Suprapubic skin (tissue), 4 donors: ENCODE data around the gene BDKRB2.

Experiments used
- EP300 ChIP-seq: sonication (generic); formaldehyde crosslinking; IDR thresholded peaks from one replicate; pipeline ENCODE4 v1.6.1; 2017; ENCODE audit warnings: antibody characterized with exemption
- POLR2A ChIP-seq, 2 donors: fragments of 450-650 bp; IDR thresholded peaks; one replicate each; pipeline ENCODE4 v1.6.1; 2017; ENCODE audit warnings: antibody characterized with exemption in 2 of 2, mild to moderate bottlenecking in 2 of 2, moderate library complexity in 2 of 2
- POLR2AphosphoS5 ChIP-seq, 3 donors: sonication (generic); formaldehyde crosslinking; IDR thresholded peaks; one replicate each; pipeline ENCODE4 v1.6.1; 2017; ENCODE audit warnings: antibody characterized with exemption in 3 of 3
- TF ChIP-seq, protein P1 (sequence below), 2 donors: fragments of 200-600 bp in 1 of 2; fragments of 450-650 bp in 1 of 2; sonication (generic) in 1 of 2; IDR thresholded peaks; one replicate each; pipeline ENCODE4 v1.5.1; 2016 to 2019; ENCODE audit warnings: antibody characterized with exemption in 2 of 2, mild to moderate bottlenecking in 1 of 2, moderate library complexity in 1 of 2

DNA sequence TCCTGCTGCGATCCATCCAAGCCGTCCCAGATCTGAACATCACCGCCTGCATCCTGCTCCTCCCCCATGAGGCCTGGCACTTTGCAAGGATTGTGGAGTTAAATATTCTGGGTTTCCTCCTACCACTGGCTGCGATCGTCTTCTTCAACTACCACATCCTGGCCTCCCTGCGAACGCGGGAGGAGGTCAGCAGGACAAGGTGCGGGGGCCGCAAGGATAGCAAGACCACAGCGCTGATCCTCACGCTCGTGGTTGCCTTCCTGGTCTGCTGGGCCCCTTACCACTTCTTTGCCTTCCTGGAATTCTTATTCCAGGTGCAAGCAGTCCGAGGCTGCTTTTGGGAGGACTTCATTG lies 59.5 kb downstream of the BDKRB2 start:
- TF ChIP-seq, protein P1, sequence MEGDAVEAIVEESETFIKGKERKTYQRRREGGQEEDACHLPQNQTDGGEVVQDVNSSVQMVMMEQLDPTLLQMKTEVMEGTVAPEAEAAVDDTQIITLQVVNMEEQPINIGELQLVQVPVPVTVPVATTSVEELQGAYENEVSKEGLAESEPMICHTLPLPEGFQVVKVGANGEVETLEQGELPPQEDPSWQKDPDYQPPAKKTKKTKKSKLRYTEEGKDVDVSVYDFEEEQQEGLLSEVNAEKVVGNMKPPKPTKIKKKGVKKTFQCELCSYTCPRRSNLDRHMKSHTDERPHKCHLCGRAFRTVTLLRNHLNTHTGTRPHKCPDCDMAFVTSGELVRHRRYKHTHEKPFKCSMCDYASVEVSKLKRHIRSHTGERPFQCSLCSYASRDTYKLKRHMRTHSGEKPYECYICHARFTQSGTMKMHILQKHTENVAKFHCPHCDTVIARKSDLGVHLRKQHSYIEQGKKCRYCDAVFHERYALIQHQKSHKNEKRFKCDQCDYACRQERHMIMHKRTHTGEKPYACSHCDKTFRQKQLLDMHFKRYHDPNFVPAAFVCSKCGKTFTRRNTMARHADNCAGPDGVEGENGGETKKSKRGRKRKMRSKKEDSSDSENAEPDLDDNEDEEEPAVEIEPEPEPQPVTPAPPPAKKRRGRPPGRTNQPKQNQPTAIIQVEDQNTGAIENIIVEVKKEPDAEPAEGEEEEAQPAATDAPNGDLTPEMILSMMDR (IDR thresholded peaks at IDR 0.05), result no peak
- TF ChIP-seq POLR2A (IDR thresholded peaks at IDR 0.05) (no peak), EP300 (no peak), POLR2AphosphoS5 (IDR thresholded peaks at IDR 0.05) (no peak)
